ENCODE results near the gene PCNX1.

Gene PCNX1

GRCh38 chr14:70995211-70995610 is 88.0 kb downstream of the PCNX1 start:
- no peak for ATAC-seq
- no peak for TF ChIP-seq OSR1 (CRISPR knock-in tag; IDR thresholded peaks at IDR 0.05)

DNA sequence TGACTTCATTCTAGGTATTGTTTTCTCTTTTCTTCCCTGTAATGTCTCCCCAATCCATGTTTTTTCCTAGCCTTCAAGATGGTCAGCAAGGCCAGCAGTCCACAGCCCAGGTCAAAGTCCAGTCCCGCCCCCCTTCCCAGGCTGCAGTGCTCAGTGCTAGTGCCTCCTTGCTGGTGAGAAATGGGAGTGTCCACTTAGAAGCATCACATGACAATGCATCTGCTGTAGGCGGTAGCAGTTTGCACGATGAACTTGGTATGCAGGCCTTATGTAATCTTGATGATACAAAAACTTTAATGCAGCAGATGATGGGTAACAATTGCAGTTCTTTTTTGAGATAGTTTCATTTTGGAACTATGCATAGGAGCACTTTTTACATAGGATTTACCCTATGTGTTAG is 88.4 kb downstream of the PCNX1 start:
- no peak for TF ChIP-seq ZNF8 (CRISPR knock-in tag; IDR thresholded peaks at IDR 0.05)
- TF ChIP-seq OSR1 (CRISPR knock-in tag; IDR thresholded peaks at IDR 0.05) = no peak
- no peak for TF ChIP-seq TOX (CRISPR knock-in tag; IDR thresholded peaks at IDR 0.05; ENCODE audit: borderline replicate concordance)
- TF ChIP-seq ZNF565 (CRISPR knock-in tag; conservative IDR thresholded peaks at IDR 0.05; ENCODE audit: low read depth) = no peak
- no peak for TF ChIP-seq SNAI2 (CRISPR knock-in tag; IDR thresholded peaks at IDR 0.05)
- TF ChIP-seq ZFP30 (CRISPR knock-in tag; IDR thresholded peaks at IDR 0.05) = no peak
- no peak for TF ChIP-seq ZFP3 (CRISPR knock-in tag; IDR thresholded peaks at IDR 0.05)
- no peak for TF ChIP-seq ARNTL (CRISPR knock-in tag; IDR thresholded peaks at IDR 0.05; ENCODE audit: borderline replicate concordance, low read depth)
- TF ChIP-seq BACH2 (CRISPR knock-in tag; IDR thresholded peaks at IDR 0.05; ENCODE audit: borderline replicate concordance) = no peak
- TF ChIP-seq, protein P1, sequence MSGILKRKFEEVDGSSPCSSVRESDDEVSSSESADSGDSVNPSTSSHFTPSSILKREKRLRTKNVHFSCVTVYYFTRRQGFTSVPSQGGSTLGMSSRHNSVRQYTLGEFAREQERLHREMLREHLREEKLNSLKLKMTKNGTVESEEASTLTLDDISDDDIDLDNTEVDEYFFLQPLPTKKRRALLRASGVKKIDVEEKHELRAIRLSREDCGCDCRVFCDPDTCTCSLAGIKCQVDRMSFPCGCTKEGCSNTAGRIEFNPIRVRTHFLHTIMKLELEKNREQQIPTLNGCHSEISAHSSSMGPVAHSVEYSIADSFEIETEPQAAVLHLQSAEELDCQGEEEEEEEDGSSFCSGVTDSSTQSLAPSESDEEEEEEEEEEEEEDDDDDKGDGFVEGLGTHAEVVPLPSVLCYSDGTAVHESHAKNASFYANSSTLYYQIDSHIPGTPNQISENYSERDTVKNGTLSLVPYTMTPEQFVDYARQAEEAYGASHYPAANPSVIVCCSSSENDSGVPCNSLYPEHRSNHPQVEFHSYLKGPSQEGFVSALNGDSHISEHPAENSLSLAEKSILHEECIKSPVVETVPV (CRISPR knock-in tag; IDR thresholded peaks at IDR 0.05) = no peak
- no peak for TF ChIP-seq RARB (CRISPR knock-in tag; IDR thresholded peaks at IDR 0.05)
- no peak for TF ChIP-seq GLIS3 (CRISPR knock-in tag; IDR thresholded peaks at IDR 0.05)
- TF ChIP-seq, protein P2, sequence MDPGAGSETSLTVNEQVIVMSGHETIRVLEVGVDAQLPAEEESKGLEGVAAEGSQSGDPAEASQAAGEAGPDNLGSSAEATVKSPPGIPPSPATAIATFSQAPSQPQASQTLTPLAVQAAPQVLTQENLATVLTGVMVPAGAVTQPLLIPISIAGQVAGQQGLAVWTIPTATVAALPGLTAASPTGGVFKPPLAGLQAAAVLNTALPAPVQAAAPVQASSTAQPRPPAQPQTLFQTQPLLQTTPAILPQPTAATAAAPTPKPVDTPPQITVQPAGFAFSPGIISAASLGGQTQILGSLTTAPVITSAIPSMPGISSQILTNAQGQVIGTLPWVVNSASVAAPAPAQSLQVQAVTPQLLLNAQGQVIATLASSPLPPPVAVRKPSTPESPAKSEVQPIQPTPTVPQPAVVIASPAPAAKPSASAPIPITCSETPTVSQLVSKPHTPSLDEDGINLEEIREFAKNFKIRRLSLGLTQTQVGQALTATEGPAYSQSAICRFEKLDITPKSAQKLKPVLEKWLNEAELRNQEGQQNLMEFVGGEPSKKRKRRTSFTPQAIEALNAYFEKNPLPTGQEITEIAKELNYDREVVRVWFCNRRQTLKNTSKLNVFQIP (CRISPR knock-in tag; IDR thresholded peaks at IDR 0.05; ENCODE audit: borderline replicate concordance, low read depth) = no peak
- TF ChIP-seq ISL1 (CRISPR knock-in tag; IDR thresholded peaks at IDR 0.05) = no peak
- ATAC-seq = no peak

DNA sequence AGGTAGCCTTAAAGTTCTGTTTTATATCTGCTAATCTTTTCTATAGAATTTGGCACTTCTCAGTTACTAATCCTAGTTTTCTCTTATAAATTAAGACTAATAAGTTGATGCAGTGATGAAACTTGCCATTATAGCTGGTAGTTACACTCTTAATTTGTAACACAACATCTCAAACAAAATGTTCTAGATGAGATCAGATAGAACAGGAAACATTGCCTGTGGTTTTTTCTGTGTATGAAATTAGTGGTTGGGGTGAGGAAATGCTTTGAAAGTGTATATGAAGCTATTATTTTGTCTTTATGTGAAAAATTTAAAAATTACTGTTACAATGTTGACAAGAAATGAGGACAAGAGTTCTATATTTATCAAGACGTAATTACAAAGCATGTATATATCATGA is 91.9 kb downstream of the PCNX1 start:
- no peak for TF ChIP-seq ISL1 (CRISPR knock-in tag; IDR thresholded peaks at IDR 0.05)
- TF ChIP-seq TSHZ2 (CRISPR knock-in tag; IDR thresholded peaks at IDR 0.05) = no peak
- TF ChIP-seq ZNF70 (CRISPR knock-in tag; IDR thresholded peaks at IDR 0.05) = no peak
- TF ChIP-seq ZNF565 (CRISPR knock-in tag; conservative IDR thresholded peaks at IDR 0.05; ENCODE audit: low read depth) = no peak
- TF ChIP-seq, protein P3, sequence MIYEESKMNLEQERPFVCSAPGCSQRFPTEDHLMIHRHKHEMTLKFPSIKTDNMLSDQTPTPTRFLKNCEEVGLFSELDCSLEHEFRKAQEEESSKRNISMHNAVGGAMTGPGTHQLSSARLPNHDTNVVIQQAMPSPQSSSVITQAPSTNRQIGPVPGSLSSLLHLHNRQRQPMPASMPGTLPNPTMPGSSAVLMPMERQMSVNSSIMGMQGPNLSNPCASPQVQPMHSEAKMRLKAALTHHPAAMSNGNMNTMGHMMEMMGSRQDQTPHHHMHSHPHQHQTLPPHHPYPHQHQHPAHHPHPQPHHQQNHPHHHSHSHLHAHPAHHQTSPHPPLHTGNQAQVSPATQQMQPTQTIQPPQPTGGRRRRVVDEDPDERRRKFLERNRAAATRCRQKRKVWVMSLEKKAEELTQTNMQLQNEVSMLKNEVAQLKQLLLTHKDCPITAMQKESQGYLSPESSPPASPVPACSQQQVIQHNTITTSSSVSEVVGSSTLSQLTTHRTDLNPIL (CRISPR knock-in tag; IDR thresholded peaks at IDR 0.05; ENCODE audit: low read depth) = no peak
- TF ChIP-seq TCF4 (CRISPR knock-in tag; IDR thresholded peaks at IDR 0.05; ENCODE audit: borderline replicate concordance) = no peak
- TF ChIP-seq, protein P4, sequence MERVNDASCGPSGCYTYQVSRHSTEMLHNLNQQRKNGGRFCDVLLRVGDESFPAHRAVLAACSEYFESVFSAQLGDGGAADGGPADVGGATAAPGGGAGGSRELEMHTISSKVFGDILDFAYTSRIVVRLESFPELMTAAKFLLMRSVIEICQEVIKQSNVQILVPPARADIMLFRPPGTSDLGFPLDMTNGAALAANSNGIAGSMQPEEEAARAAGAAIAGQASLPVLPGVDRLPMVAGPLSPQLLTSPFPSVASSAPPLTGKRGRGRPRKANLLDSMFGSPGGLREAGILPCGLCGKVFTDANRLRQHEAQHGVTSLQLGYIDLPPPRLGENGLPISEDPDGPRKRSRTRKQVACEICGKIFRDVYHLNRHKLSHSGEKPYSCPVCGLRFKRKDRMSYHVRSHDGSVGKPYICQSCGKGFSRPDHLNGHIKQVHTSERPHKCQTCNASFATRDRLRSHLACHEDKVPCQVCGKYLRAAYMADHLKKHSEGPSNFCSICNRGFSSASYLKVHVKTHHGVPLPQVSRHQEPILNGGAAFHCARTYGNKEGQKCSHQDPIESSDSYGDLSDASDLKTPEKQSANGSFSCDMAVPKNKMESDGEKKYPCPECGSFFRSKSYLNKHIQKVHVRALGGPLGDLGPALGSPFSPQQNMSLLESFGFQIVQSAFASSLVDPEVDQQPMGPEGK (CRISPR knock-in tag; IDR thresholded peaks at IDR 0.05; ENCODE audit: borderline replicate concordance) = no peak
- ATAC-seq = no peak

GRCh38 chr14:71000091-71000490 is 92.8 kb downstream of the PCNX1 start:
- ATAC-seq = no peak
- TF ChIP-seq, protein P3 (CRISPR knock-in tag; IDR thresholded peaks at IDR 0.05; ENCODE audit: low read depth) = no peak
- TF ChIP-seq ESRRG (CRISPR knock-in tag; IDR thresholded peaks at IDR 0.05) (no peak), ARNTL (CRISPR knock-in tag; IDR thresholded peaks at IDR 0.05; ENCODE audit: borderline replicate concordance, low read depth) (no peak), PPARA (CRISPR knock-in tag; IDR thresholded peaks at IDR 0.05; ENCODE audit: borderline replicate concordance) (no peak), ZNF565 (CRISPR knock-in tag; conservative IDR thresholded peaks at IDR 0.05; ENCODE audit: low read depth) (no peak), ZC3H10 (CRISPR knock-in tag; IDR thresholded peaks at IDR 0.05) (no peak), OSR1 (CRISPR knock-in tag; IDR thresholded peaks at IDR 0.05) (no peak), ZNF70 (CRISPR knock-in tag; IDR thresholded peaks at IDR 0.05) (no peak), ZFP3 (CRISPR knock-in tag; IDR thresholded peaks at IDR 0.05) (no peak), CSDC2 (CRISPR knock-in tag; IDR thresholded peaks at IDR 0.05) (no peak), TOX (CRISPR knock-in tag; IDR thresholded peaks at IDR 0.05; ENCODE audit: borderline replicate concordance) (no peak), TSHZ2 (CRISPR knock-in tag; IDR thresholded peaks at IDR 0.05) (no peak), RARB (CRISPR knock-in tag; IDR thresholded peaks at IDR 0.05) (no peak), SNAI2 (CRISPR knock-in tag; IDR thresholded peaks at IDR 0.05) (no peak)

Measured in SK-N-SH treated with all-trans-retinoic acid at 6 μM for 48 hours (cell line).